ENCODE measurements around the gene TEX19. TPM values are rescaled to one million over a fixed set of nuclear protein-coding genes. Genes with fewer than 3 reads are reported as not detected.

The TEX19 gene
- total and polyA plus RNA-seq, 9 of the 15 experiments (the other 6 are each of a cell fraction or from before 2014, with no cell fraction given), result 0.10 to 4.9 (median 1.9) TPM

DNA sequence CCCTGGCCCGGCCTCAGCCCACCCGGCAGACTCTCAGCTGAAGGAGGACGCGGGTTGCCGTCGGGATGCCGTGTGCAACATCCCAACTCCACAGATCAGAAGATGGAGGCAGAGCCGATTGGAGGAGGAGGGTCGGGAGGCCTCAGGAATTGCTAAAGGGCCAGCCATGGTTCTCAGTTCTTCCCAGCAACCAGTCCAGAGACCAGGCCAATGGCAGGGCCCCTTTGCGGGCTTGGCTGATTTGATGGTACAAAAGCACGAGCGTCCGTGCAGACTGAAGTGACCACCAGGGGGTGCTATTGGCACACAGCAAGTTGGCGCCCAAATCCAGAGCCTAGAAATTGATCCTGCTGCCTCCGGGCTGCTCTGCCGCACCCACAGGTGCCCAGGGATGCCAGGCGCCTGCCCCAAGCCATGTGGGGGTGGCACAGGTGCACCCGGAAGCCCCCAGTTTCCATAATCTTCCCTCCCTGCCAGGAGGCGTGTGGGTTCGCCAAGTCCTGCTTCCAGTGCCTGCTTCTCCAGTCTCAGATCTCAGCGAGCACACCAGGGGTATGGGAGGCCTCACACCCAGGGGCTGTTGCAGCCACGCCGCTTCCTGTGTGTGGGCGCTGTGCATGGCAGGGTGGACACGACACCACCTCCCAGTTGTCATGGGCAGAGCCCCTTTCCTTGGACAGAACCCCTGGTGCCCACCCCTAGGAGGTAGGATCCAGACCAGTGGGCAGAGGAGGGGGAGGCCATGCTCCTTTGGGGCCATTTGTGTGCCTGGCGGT is 7.1 kb upstream of the TEX19 start (continued):
- TF ChIP-seq MAZ (CRISPR knock-in tag; conservative IDR thresholded peaks at IDR 0.05 in 1 of 2, IDR thresholded peaks at IDR 0.05 in 1 of 2) (0 out of 4 replicates have a peak, but pooled peaks have one; percentile 22 to 39), NEUROD1 (IDR thresholded peaks at IDR 0.05; ENCODE audit: borderline replicate concordance, low read depth, low read length, partially characterized antibody) (peak; percentile 22), CC2D1A (IDR thresholded peaks at IDR 0.05) (peak; percentile 50), KLF16 (IDR thresholded peaks at IDR 0.05) (peak; percentile 19; the same call in 1 of the 2 replicates), ZNF561 (CRISPR knock-in tag; conservative IDR thresholded peaks at IDR 0.05) (no peak), PHF8 (IDR thresholded peaks at IDR 0.05; ENCODE audit: borderline replicate concordance, low read length) (no peak), DIDO1 (tag; IDR thresholded peaks at IDR 0.05; ENCODE audit: low read depth) (no peak), PHF21A (IDR thresholded peaks at IDR 0.05; ENCODE audit: borderline replicate concordance, low read depth) (no peak), ZNF212 (CRISPR knock-in tag; IDR thresholded peaks at IDR 0.05) (no peak), FOXK1 (CRISPR knock-in tag; IDR thresholded peaks at IDR 0.05; ENCODE audit: borderline replicate concordance) (0 out of 2 replicates have a peak, but pooled peaks have one; percentile 27), LCOR (CRISPR knock-in tag; IDR thresholded peaks at IDR 0.05) (peak; percentile 60; the same call in 1 of the 2 replicates), CREM (IDR thresholded peaks at IDR 0.05; ENCODE audit: low read depth) (peak; percentile 58; the same call in 1 of the 2 replicates)
- TF ChIP-seq, protein P1, sequence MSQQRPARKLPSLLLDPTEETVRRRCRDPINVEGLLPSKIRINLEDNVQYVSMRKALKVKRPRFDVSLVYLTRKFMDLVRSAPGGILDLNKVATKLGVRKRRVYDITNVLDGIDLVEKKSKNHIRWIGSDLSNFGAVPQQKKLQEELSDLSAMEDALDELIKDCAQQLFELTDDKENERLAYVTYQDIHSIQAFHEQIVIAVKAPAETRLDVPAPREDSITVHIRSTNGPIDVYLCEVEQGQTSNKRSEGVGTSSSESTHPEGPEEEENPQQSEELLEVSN (IDR thresholded peaks at IDR 0.05; ENCODE audit: borderline replicate concordance in 1 of 2, extremely low read depth in 1 of 2, insufficient read depth in 1 of 2, insufficient read length in 1 of 2, low read depth in 1 of 2, low read length in 1 of 2, poor library complexity in 1 of 2, severe bottlenecking in 1 of 2), result peak in 1 of 2 experiments; percentile 27
- TF ChIP-seq, protein P2, sequence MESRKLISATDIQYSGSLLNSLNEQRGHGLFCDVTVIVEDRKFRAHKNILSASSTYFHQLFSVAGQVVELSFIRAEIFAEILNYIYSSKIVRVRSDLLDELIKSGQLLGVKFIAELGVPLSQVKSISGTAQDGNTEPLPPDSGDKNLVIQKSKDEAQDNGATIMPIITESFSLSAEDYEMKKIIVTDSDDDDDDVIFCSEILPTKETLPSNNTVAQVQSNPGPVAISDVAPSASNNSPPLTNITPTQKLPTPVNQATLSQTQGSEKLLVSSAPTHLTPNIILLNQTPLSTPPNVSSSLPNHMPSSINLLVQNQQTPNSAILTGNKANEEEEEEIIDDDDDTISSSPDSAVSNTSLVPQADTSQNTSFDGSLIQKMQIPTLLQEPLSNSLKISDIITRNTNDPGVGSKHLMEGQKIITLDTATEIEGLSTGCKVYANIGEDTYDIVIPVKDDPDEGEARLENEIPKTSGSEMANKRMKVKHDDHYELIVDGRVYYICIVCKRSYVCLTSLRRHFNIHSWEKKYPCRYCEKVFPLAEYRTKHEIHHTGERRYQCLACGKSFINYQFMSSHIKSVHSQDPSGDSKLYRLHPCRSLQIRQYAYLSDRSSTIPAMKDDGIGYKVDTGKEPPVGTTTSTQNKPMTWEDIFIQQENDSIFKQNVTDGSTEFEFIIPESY (CRISPR knock-in tag; IDR thresholded peaks at IDR 0.05), result peak; percentile 87
